DMS114 treated with DMSO at 0.1 percent for 48 hours (cell line): ENCODE measurements around the gene DPY19L3.
"Not testable (repeated sequence)": the region's sequence is repeated elsewhere in the genome, so short reads cannot be mapped to it uniquely, and the experiment has no call there.

ENCODE experiments used
- DNase-seq: peaks from one replicate; lab custom pipeline; 2025; ENCODE audit not compliant: unreplicated experiment; lab: John Stamatoyannopoulos, UW

Gene DPY19L3

GRCh38 chr19:32498648-32499200, 93.2 kb downstream of the DPY19L3 start:
- DNase-seq = no peak

- DNase-seq = not testable (repeated sequence)
Observed at GRCh38 chr19:32512498-32512897, 106.9 kb downstream of the DPY19L3 start.

- no peak for DNase-seq
Observed at GRCh38 chr19:32519023-32519422, 113.5 kb downstream of the DPY19L3 start.

- DNase-seq = no peak
Observed at GRCh38 chr19:32522967-32523366, 117.4 kb downstream of the DPY19L3 start.

- DNase-seq = no peak
Observed at GRCh38 chr19:32526895-32527294, 121.3 kb downstream of the DPY19L3 start.

- DNase-seq = no peak
Observed at GRCh38 chr19:32530773-32531172, 125.2 kb downstream of the DPY19L3 start.

- DNase-seq = no peak
Observed at GRCh38 chr19:32532233-32532632, 126.7 kb downstream of the DPY19L3 start.
